Keratinocyte (primary cell): ENCODE data around the gene R3HCC1L.

Experiments used
- EZH2 ChIP-seq: IDR thresholded peaks from one replicate; pipeline ENCODE4 v1.6.1; 2012; ENCODE audit warnings: inconsistent platforms, mild to moderate bottlenecking, low read length, moderate library complexity
- TF ChIP-seq, protein P1 (sequence below), 3 experiments: IDR thresholded peaks in 1 of 3; conservative IDR thresholded peaks in 1 of 3; optimal IDR thresholded peaks in 1 of 3; 2 replicates in 2 of 3; 3 replicates in 1 of 3; pipeline versions ENCODE3 to v1.5.1; 2011; ENCODE audit warnings: low read length in 3 of 3, mild to moderate bottlenecking in 3 of 3, moderate library complexity in 2 of 3, control low read depth in 1 of 3, inconsistent platforms in 1 of 3; ENCODE audit not compliant: insufficient read depth in 2 of 3; ENCODE audit errors: extremely low read depth in 1 of 3

DNA sequence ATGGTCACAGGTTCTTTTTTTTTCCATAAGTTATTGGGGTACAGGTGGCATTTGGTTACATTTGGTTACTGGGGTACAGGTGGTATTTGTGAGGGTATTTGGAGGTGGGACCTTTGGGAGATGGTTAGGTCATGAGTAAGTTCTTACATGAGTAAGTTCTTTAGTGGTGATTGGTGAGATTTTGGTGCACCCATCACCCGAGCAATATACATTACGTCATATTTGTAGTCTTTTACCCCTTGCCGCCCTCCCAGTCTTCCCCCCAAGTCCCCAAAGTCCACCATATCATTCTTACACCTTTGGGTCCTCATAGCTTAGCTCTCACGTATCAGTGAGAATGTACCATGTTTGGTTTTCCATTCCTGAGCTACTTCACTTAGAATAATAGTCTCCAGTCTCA, 49.2 kb upstream of the R3HCC1L start:
- TF ChIP-seq, protein P1, sequence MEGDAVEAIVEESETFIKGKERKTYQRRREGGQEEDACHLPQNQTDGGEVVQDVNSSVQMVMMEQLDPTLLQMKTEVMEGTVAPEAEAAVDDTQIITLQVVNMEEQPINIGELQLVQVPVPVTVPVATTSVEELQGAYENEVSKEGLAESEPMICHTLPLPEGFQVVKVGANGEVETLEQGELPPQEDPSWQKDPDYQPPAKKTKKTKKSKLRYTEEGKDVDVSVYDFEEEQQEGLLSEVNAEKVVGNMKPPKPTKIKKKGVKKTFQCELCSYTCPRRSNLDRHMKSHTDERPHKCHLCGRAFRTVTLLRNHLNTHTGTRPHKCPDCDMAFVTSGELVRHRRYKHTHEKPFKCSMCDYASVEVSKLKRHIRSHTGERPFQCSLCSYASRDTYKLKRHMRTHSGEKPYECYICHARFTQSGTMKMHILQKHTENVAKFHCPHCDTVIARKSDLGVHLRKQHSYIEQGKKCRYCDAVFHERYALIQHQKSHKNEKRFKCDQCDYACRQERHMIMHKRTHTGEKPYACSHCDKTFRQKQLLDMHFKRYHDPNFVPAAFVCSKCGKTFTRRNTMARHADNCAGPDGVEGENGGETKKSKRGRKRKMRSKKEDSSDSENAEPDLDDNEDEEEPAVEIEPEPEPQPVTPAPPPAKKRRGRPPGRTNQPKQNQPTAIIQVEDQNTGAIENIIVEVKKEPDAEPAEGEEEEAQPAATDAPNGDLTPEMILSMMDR (optimal IDR thresholded peaks at IDR 0.05 in 1 of 3, IDR thresholded peaks at IDR 0.05 in 1 of 3, conservative IDR thresholded peaks at IDR 0.05 in 1 of 3; ENCODE audit: extremely low read depth in 1 of 3, insufficient read depth in 2 of 3, low read length in 3 of 3): no peak
- no peak for TF ChIP-seq EZH2
